ENCODE measurements around the gene ITGA3. TPM values are rescaled to one million over a fixed set of nuclear protein-coding genes. Genes with fewer than 3 reads are reported as not detected.

The ITGA3 gene
- total RNA-seq, 1 experiment from 2014 or later, result 14.7 TPM

DNA sequence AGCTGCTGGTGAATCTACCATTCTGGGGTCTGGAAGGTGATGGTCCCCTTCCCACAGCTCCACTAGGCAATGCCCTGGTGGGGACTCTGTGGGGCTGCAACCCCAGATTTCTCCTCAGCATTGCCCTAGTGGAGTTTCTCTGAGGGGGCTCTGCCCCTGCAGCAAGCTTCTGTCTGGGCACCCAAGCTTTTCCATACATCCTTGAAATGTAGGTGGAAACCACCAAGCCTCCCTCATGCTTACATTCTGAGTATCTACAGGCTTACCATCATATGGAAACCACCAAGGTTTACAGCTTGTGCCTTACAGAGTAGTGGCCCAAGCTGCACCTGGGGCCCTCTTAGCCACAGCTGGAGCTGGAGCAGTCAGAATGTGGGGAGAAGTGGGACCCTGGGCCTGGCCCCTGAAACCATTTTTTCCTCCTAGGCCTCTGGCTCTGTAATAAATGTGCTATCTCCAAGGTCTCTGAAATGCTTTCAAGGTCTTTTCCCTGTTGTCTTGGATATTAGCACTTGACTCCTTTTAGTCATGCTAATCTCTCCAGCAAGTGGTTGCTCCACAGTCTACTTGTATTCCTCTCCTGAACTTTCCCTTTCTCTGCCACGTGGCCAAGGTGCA is 41.3 kb upstream of the ITGA3 start:
- Mint-ChIP-seq H3K9me3 (ENCODE audit: unreplicated experiment) (peaks cover 14% of the 10 kb centered on the region), H3K27ac (ENCODE audit: unreplicated experiment) (no peak overlapping the region), H3K4me1 (ENCODE audit: low read depth, unreplicated experiment) (no peaks in the 10 kb centered on the region), H3K36me3 (ENCODE audit: insufficient read depth, unreplicated experiment) (no peaks in the 10 kb centered on the region), H3K27me3 (ENCODE audit: insufficient read depth, unreplicated experiment) (no peaks in the 10 kb centered on the region), H3K4me3 (ENCODE audit: unreplicated experiment) (no peak overlapping the region)
- Histone ChIP-seq H3K4me3 (ENCODE audit: low read depth, low read length) (no peak overlapping the region), H3K27me3 (replicated peaks; ENCODE audit: control insufficient read depth, insufficient read depth, low read length) (no peaks in the 10 kb centered on the region), H3K4me1 (no peaks in the 10 kb centered on the region), H3K36me3 (ENCODE audit: control insufficient read depth, insufficient read depth, low read length) (no peaks in the 10 kb centered on the region), H3K9me3 (no peaks in the 10 kb centered on the region)
- TF ChIP-seq, protein P1, sequence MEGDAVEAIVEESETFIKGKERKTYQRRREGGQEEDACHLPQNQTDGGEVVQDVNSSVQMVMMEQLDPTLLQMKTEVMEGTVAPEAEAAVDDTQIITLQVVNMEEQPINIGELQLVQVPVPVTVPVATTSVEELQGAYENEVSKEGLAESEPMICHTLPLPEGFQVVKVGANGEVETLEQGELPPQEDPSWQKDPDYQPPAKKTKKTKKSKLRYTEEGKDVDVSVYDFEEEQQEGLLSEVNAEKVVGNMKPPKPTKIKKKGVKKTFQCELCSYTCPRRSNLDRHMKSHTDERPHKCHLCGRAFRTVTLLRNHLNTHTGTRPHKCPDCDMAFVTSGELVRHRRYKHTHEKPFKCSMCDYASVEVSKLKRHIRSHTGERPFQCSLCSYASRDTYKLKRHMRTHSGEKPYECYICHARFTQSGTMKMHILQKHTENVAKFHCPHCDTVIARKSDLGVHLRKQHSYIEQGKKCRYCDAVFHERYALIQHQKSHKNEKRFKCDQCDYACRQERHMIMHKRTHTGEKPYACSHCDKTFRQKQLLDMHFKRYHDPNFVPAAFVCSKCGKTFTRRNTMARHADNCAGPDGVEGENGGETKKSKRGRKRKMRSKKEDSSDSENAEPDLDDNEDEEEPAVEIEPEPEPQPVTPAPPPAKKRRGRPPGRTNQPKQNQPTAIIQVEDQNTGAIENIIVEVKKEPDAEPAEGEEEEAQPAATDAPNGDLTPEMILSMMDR (IDR thresholded peaks at IDR 0.05; ENCODE audit: insufficient read depth in 1 of 2, low read depth in 1 of 2, low read length in 1 of 2, severe bottlenecking in 1 of 2, unreplicated experiment in 1 of 2), result no peak
- ChIA-PET POLR2A (interaction anchor here (1.0 kb wide), 1 partner anchor 42 kb away, joined by 3 read pairs; the partner anchor contains the start of gene ITGA3), CTCF (no interaction called here)
- intact Hi-C loops (cut with micrococcal nuclease; ENCODE audit: unreplicated experiment), result no loop called here
- DNase-seq, result no peak
- BruUV-seq (replicated peaks), result no TSS peak

DNA sequence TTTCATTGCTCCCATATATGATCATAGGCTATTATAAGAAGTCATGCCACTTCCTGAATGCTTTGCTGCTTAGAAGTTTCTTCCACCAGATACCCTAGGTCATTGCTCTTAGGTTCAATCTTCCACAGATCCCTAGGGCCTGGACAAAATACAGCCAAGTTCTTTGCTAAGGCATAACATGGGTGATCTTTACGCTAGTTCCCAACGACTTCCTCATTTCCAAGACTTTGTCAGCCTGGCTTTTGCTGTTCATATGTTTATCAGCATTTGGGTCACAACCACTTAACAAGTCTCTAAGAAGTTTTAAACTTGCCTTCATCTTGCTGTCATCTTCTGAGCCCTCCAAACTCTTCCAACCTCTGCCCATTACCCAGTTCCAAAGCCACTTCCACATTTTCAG is 40.8 kb upstream of the ITGA3 start:
- intact Hi-C loops (cut with micrococcal nuclease; ENCODE audit: unreplicated experiment), result no loop called here
- H3K4me1 ChIP-seq, result no peaks in the 10 kb centered on the region
- ChIA-PET CTCF (no interaction called here), POLR2A (interaction anchor here (1.0 kb wide), 1 partner anchor 41 kb away, joined by 3 read pairs; the partner anchor contains the start of gene ITGA3)
- H3K9me3 Mint-ChIP-seq (ENCODE audit: unreplicated experiment), result peaks cover 14% of the 10 kb centered on the region
- H3K27me3 ChIP-seq (replicated peaks; ENCODE audit: control insufficient read depth, insufficient read depth, low read length), result no peaks in the 10 kb centered on the region
- BruUV-seq (replicated peaks), result no TSS peak
- TF ChIP-seq, protein P1 (IDR thresholded peaks at IDR 0.05; ENCODE audit: insufficient read depth in 1 of 2, low read depth in 1 of 2, low read length in 1 of 2, severe bottlenecking in 1 of 2, unreplicated experiment in 1 of 2), result no peak
- no peaks in the 10 kb centered on the region for H3K27me3 Mint-ChIP-seq (ENCODE audit: insufficient read depth, unreplicated experiment)
- no peak for DNase-seq
- no peaks in the 10 kb centered on the region for H3K4me1 Mint-ChIP-seq (ENCODE audit: low read depth, unreplicated experiment)
- H3K27ac Mint-ChIP-seq (ENCODE audit: unreplicated experiment), result no peak overlapping the region
- H3K9me3 ChIP-seq, result no peaks in the 10 kb centered on the region
- no peak overlapping the region for H3K4me3 Mint-ChIP-seq (ENCODE audit: unreplicated experiment)
- no peak overlapping the region for H3K4me3 ChIP-seq (ENCODE audit: low read depth, low read length)
- no peaks in the 10 kb centered on the region for H3K36me3 Mint-ChIP-seq (ENCODE audit: insufficient read depth, unreplicated experiment)
- H3K36me3 ChIP-seq (ENCODE audit: control insufficient read depth, insufficient read depth, low read length), result no peaks in the 10 kb centered on the region

GRCh38 chr17:50018909-50019308 is 37.0 kb upstream of the ITGA3 start:
- intact Hi-C loops (cut with micrococcal nuclease; ENCODE audit: unreplicated experiment), result no loop called here
- Mint-ChIP-seq H3K4me3 (ENCODE audit: unreplicated experiment) (no peak overlapping the region), H3K9me3 (ENCODE audit: unreplicated experiment) (peaks cover 14% of the 10 kb centered on the region), H3K27ac (ENCODE audit: unreplicated experiment) (no peak overlapping the region), H3K4me1 (ENCODE audit: low read depth, unreplicated experiment) (no peaks in the 10 kb centered on the region), H3K36me3 (ENCODE audit: insufficient read depth, unreplicated experiment) (no peaks in the 10 kb centered on the region), H3K27me3 (ENCODE audit: insufficient read depth, unreplicated experiment) (no peaks in the 10 kb centered on the region)
- ChIA-PET CTCF (no interaction called here), POLR2A (no interaction called here)
- H3K9me3 ChIP-seq, result no peaks in the 10 kb centered on the region
- no peaks in the 10 kb centered on the region for H3K4me1 ChIP-seq
- no peak for DNase-seq
- H3K27me3 ChIP-seq (replicated peaks; ENCODE audit: control insufficient read depth, insufficient read depth, low read length), result no peaks in the 10 kb centered on the region
- no TSS peak for BruUV-seq (replicated peaks)
- TF ChIP-seq, protein P1 (IDR thresholded peaks at IDR 0.05; ENCODE audit: insufficient read depth in 1 of 2, low read depth in 1 of 2, low read length in 1 of 2, severe bottlenecking in 1 of 2, unreplicated experiment in 1 of 2), result no peak
- H3K36me3 ChIP-seq (ENCODE audit: control insufficient read depth, insufficient read depth, low read length), result no peaks in the 10 kb centered on the region
- no peak overlapping the region for H3K4me3 ChIP-seq (ENCODE audit: low read depth, low read length)

All from Caco-2 (cell line).